Mucosa of gallbladder (tissue), 1 donor: ENCODE data around the gene ZCCHC14. TPM values are rescaled to one million over a fixed set of nuclear protein-coding genes. Genes with fewer than 3 reads are reported as not detected.
"Not testable (repeated sequence)": the region's sequence is repeated elsewhere in the genome, so short reads cannot be mapped to it uniquely, and the experiment has no call there.

Source experiments
- DNase-seq: peaks from one replicate; pipeline ENCODE4 v3.0.0-alpha.2; 2020; ENCODE audit warnings: low spot score
- total RNA-seq: library from RNA; stranded (reverse); gene quantifications from one replicate; pipeline ENCODE4 v1.2.1, GENCODE V29; 2021
- donor health status: DM: no; HTN: no; CAD: no.

Gene ZCCHC14
- total RNA-seq, 1 donor from 2014 or later: 25.1 TPM

DNA sequence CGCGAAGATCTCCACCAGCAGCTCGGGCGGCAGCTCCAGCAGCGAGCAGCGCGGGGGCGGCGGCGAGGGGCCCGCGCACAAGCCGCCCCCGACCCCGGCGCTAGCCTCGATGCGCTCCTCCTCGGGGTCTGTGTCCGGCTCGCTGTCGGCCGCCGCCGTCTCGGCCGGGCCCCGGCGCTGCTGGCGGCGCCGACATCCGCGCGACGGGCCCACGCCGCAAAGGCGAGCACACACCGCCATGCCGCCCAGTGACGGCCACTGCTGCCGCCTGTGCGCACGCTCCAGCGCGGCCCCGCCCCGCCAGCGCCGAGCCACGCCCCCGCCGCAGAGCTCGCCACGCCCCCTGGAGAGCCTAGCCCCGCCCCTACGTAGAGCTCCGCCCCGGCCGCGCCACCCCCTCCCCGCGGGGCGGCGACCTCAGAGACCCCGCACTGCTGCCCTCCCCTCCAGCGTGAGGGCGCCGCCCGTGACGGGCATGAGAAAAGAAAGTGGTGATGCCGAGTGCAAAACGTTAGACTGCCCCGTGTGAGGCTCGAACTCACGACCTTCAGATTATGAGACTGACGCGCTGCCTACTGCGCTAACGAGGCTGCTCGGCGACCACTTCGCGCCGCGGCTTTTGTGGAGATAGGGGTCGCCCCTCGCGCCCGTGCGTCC, 109.2 kb downstream of the ZCCHC14 start, which contains the start of gene FBXO31:
TSS of gene FBXO31 (minus strand) at position 272 of the 657 bp plus-strand sequence. CDS start at position 240, 32 bp downstream.
- DNase-seq: peak; percentile 87

DNA sequence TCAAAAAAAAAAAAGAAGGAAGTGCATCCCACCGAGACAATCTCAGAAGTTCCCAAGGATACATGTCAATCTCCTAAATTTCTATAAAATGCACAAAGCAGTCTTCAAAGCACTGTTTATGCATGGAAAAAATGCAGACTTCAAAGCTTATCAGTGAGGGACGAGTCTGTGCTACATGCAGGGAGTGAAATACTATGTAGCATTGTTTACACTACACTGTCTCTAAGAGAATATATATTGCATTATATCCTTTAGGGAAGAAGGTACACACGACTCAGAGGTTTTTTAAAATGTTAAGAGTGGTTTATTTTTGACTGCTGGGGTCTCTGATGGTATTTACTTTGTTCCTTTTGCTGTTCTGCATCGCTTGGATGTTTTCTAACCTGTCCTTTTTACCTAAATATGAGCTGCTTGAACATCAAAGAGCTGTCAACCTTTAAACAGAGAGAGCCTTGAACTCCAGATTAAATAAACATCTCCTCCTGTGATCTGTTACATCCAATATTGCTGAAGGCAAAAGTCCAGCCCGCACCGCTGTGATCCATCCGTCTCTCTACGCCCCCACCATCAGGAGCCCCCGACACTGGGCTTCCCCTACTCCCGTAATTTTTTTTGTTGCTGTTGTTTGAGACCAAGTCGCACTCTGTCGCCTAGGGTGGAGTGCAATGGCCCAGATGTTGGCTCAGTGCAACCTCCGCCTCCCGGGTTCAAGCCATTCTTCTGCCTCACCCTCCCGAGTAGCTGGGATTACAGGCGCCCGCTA, 110.6 kb downstream of the ZCCHC14 start:
- DNase-seq: no peak

DNA sequence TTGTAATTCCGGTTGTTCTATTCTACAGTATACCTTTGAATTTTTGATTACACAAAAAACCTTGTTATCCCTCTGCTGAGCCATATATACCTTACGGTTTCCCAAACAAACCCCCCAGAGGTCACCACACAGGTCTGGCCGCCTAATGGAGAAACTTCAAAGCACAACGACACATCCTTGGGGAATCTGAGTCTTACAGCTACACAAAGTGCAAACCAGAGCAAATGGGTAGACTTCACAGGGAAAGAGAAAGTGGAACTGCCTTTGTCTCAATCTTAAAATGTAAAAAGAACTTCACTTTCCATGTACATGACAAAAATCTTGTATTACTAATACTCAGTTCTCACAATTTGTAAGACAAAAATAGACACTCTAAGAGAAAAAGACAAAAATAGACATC, 111.9 kb downstream of the ZCCHC14 start:
- no peak for DNase-seq

DNA sequence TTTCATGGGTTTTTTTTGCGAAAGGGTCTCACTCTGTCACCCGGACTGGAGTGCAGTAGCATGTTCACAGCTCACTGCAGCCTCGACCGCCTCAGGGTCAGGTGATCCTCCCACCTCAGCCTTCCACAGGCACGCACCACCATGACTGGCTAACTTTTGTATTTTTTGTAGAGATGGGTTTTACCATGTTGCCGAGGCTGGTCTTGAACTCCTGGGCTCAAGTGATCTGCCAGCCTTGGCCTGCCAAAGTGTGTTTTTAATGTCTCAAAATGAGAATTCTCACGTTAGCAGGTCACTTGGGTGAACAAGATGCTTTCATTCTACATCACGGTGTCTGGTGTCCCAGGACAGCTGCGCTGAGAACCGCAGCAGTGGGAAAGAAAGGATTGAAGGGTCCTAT, 112.4 kb downstream of the ZCCHC14 start:
- DNase-seq: no peak

DNA sequence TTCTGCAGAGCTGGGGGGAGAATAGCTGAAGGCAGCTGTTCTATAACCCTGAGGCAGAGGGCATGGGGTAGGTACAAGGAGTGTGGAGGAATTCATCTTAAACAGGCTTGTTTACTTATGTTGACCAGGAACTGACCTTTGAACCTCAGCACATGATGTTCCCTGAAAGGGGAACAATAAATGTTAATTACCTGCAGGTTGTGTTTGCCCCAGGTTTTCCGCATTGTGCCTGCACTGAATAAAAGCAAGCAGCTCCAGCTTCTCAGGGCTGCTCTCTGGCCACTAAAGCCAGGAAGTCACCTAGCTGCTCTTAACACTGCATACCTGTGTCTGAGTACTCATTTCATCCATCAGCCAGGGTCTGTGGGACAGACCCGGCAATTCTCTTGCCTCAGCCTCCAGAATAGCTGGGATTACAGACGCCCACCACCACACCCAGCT, 113.5 kb downstream of the ZCCHC14 start:
- not testable (repeated sequence) for DNase-seq

DNA sequence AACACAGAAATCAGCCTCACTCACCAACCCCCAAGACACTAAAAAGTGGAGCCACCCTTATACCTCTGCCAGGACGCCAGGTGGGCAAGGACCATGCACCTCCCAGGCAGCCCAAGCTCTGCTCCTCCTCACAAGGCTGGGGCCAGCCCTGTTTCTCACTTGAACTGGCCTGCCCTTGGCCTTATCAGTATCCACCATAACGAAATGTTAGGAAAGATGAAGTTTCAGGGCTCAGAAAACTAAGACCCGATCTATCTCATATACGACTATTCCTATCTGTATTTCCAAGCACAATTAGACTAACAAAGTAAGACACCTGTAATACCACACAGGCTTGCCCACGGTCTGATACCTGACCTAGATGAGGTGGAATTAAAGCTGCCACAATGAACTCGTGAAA, 116.2 kb downstream of the ZCCHC14 start:
- DNase-seq: no peak

DNA sequence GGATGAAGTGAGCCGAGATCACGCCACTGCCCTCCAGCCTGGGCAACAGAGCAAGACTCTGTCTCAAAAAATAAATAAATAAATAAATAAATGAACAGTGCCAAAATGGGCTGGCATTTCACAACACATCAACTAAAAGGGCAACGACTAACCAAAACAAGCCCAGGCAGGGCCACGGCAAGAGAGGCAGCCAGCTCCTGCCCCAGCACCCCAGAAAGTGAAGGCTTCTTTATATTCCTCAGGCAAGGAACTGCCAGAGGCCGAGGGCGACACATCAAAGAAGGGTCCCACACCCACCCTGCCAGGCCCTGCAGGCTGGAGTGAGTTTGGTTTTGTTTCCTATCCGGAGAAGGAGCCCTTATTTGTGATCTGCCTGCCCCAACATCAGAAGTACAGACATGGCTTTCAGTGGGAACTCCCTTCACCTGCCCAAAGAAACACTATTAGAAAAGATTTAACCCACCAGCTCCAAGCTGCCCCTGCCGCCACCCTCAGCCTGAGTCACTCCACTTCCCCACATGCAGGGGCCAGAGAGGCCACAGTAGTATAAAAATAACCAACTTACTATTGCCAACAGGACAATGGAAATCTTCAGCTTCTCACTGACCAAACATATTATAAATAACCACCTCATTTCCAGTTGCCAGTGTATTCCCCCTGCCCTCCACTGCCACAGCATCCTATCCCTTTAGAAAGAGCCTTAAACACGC, 117.2 kb downstream of the ZCCHC14 start:
- DNase-seq: no peak

DNA sequence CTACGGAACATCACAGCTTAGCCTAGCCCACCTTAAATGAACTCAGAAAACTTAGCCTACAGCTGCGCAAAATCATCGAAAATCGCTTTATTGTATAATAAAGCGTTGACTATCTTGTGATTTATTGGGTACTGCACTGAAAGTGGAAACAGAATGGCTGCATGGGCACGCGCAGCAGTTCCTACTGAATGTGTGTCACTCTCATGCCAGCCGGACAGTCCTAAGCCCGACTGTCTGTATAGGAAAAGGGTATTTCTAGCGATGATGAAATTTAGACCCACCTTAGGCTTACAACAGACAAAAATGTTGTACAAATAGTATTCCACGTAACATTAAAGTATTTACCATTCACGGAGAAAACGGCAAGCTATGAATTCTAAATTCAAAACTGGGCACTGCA, 118.5 kb downstream of the ZCCHC14 start:
- no peak for DNase-seq

DNA sequence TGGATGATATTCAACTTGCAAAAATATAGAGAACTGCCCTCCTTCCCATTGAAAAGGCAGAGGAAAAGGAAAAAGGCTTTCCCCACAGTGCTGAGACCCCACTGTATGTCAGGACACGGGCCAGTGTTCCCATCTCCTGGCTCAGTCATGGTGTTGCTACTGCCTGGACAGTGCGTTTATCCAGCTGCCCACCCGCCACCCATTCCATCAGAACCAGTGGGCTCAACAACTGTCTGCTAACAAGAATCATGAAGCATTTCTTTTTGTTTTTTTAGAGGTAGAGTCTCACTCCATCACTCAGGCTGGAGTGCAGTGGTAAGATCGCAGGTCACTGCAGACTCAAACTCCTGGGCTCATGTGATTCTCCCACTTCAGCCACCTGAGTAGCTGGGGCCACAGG, 120.5 kb downstream of the ZCCHC14 start:
- DNase-seq: no peak

DNA sequence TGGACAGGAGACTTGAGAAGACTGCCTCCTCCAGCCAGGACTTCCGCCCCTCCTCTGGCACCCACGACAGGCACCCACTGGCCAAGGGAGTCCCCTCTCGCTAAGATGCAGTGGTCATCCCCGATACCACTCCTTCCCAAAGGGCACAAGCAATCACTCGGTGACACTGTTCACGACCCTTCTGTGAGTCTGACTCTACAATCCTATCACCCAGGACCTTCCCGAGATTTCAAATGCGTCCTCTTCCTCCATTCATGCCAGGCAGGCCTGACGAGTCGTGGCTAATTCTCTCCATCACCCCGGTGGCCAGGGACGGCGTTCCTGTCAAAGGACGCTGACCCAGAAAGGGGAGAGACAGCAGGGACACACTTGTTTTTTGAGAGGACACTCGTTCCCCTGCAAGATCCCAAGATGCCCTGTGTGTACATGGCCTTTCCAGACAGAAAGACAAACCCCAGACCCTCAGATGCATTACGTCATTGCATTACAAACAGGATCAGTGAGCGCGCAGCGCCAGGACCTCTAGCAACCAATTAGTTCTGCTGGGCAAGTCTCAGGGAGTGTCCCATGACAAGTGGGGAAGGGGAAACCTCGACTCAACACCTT, 121.5 kb downstream of the ZCCHC14 start:
- DNase-seq: peak; percentile 42

DNA sequence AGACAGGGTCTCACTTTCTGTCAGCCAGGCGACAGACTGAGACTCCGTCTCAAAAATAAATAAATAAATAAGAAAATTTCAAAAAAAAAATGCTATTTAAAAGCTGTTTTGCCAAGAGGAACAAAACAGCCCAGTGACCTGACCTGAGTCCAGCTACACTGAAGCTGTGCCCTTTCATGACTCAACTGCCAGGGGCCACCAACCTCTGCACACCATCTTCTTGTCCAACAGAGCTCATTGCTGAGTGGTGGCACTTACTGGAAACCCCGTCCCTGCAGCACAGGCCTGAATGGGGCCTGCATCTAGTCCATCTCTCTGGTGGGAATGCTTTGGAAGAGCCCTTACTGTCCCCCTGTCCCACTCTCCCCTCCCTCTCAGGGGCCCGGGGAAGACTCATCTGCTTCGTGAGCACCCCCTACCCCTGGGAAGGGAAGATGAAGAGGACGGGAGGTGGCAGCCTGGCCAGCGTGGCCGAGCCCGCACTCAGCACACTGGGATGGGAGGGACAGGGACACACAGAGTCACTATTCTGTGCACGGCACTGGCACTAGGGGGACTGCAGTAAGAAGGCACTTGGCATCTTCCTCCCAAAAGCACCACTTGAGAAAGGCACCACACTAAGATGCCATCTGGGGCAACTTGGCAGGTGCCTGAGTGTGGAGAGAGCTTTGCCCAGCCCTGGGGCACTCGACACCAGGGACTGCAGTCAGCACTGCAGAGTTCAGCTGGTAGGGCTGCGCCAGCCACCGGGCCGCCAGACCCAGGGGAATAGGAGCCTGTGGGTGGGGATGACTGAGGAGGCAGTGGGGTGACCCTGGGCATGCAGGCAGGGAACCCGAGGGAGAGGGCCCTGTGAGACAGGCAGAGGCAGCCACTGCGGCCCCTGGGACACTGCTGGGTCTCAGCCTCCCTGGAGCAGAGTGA, 122.8 kb downstream of the ZCCHC14 start:
- no peak for DNase-seq

DNA sequence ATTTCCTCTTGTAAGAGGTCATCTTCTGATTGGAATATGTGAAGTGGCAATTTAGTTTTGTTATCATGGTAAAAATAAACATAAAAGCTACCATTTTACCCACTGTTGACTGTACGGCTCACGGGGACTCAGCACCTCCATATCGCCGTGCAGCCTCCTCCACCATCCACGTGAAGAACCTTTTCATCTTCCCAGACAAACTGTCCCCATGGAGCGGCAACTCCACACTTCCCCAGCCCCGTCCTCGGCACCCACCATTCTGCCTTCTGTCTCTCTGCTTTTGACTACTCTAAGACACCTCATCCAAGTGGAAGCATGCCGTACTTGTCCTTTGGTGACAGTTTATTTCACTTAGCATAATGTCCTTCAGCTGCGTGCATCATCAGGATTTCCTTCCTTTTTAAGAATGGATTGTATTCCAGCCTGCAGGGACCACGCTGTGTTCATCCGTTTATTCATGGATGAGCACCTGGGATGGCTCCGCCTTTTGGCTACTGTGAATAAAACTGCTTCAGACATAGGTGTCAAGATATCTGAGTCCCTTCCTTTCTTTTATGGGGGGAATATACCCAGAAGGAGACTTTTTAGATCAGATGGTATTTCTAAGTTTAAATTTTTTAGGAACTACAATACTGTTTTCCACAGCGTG, 123.6 kb downstream of the ZCCHC14 start:
- no peak for DNase-seq

DNA sequence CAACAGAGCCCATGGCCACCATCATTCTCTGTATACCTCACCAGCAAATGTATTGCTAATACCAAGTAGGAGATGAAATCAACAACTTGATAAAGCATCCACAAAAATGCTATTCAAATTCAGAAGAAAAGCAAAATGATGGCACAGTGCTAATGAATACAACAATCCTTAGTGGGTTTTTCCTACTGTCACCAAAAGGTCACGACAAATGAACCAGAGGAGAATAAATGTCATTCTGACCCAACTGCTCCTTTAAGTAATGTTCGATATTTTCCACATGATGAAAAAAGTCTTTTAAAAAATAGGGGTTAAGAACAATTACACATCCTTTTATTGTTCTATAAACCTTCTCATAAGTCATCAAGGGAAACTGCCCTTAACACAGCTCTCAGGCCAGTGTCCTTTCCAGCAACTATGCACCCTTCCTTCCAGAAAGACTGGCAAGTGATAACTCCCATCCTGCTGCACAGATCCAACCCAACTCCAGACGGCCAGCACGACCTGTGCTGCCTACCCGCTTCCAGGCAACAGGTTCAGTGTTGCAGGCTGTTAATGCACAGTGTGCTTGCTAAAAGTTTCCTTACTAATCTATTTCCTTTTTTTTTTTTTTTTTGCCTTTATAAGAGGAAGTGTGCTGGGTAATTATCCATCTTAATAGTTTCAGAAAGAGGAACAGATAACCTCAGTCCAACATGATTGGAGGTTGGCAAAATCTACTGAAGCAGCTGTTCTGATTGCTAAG, 124.6 kb downstream of the ZCCHC14 start:
- no peak for DNase-seq

DNA sequence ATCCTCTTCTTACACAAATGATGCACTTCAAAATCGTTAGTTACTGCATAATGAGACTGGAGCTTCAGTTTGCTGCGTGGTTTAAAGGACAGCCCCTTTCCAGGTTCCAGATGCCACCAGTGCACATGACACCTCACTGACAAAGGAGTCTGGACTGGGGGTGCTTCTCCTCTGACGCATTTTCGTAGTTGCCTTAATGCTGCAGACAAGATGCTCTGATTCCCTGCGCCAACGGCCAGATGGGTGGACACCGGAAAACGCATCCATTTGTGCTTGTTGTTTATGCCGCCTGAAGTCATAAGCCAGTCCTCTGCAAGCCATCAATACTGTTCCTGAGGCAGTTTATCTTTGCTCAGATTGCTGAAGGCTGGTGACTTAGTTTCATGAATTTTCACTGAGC, 125.3 kb downstream of the ZCCHC14 start:
- DNase-seq: no peak

DNA sequence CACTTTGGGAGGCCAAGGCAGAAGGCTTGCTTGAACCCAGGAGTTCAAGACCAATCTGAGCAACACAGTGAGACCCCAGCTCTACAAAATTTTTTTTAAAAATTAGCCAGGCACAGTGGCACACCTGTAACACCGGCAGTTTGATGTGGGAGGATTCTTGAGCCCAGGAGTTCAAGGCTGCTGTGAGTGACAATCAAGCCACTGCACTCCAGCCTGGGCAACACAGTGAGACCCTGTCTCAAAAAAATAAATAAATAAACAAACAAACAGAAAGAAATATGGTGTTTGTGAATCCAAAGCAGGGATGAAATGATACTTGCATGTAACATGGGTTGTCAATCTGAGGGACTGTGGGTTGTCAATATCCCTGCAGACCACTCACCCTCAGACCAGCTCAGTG, 125.9 kb downstream of the ZCCHC14 start:
- DNase-seq: no peak

DNA sequence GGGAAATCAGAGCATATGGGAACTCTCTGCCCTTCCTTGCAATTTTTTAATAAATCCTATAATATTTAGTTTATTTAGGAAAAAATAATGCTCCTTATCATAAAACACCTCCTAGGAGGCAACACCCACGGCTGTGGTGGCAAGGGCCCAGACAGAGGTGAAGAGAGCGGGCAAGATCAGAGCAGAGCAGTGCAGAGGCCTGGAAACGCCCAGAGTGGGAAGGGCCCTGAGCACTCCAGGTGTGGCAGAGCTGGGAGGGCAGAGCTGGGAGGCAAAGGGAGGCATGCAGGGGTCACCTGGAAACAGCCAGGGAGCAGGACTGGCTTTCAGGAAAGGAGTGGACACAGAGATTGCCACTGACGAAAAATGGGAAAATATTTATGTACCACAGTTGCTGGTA, 126.5 kb downstream of the ZCCHC14 start:
- DNase-seq: no peak

DNA sequence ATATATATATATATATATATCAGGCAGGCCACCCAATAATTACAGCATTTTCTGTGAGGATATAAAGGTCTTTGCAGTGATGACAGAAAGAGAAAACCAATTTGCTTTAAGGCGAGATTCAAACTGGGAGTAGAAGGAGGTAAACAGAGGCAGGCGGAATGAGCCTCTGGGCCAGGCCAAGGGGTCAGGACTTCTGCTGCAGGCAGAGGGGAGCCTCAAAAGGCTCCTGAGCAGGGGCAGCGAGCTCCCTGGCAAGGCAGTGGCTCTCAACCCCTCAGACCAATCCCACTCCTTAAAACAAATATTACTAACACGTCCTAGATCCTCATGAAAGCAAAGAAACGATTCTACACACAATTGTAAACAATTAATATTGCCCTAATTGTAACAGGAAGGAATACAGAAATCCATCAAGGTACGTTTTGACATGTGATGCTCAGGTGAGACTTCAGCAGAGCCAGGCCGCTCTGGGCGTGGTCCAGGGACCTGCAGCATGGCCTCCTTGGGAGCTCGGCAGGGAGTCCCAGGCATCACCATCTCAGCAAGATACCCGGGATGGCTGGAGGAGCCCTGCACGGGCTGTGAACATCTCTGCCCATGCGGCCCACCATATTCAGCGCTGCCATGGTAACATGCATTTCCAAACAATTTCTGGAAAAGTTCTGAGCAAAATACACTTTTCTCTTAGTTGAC, 127.7 kb downstream of the ZCCHC14 start:
- DNase-seq: no peak

DNA sequence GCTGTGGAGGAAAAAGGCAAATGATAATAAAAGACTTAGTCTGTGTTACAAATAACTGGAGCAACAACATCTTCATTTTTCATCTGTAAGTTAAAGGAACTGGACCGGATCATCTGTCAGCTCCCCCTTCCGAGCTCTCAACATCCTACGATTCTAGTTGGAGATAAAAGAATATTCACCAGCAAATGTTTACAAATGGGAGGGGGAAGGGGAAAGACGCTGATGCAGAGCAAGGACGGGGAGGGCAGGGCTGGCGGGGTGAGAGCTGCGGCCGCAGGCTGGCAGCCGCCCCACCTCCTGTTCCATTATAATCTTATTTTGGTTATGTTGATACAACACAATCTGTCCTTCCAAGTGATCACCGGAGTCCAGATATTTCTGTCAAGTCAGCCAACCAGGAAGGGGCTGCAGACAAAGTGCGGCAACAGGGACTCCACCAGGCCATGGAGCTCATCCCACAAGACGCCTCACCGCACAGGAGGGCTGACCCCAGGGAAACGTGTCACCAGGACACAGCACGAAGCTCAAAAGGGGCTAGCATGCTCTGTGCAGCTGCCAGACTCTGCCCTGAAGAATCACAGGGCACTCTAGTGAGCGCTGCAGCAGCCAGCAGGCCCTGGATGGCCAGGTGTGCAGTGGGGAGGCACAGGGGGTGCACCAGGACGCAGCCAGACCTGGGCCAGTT, 128.9 kb downstream of the ZCCHC14 start:
- DNase-seq: peak; percentile 42
